Measurements from ENCODE around the gene MLEC.

Gene MLEC

GRCh38 chr12:120741476-120742421, 54.8 kb downstream of the MLEC start:
- ChIA-PET CTCF (interaction anchor here (1.0 kb wide), 1 partner anchor 20 kb away, joined by 3 read pairs; no protein-coding TSS in a partner anchor), POLR2A (no interaction called here)
- no peak for DNase-seq (ENCODE audit: extremely low spot score)
- TF ChIP-seq LEF1 (IDR thresholded peaks at IDR 0.05; ENCODE audit: borderline replicate concordance) (no peak), CTBP1 (IDR thresholded peaks at IDR 0.05; ENCODE audit: borderline replicate concordance) (no peak), SUZ12 (IDR thresholded peaks at IDR 0.05) (no peak), FOXA1 (IDR thresholded peaks at IDR 0.05) (no peak), ELF4 (IDR thresholded peaks at IDR 0.05) (no peak), FOXM1 (IDR thresholded peaks at IDR 0.05; ENCODE audit: borderline replicate concordance) (no peak), BHLHE40 (IDR thresholded peaks at IDR 0.05; ENCODE audit: borderline replicate concordance) (no peak), SP1 (IDR thresholded peaks at IDR 0.05) (no peak), TARDBP (IDR thresholded peaks at IDR 0.05) (no peak), L3MBTL2 (conservative IDR thresholded peaks at IDR 0.05) (no peak), FOXK2 (IDR thresholded peaks at IDR 0.05) (no peak), ZNF384 (IDR thresholded peaks at IDR 0.05) (no peak), NFRKB (IDR thresholded peaks at IDR 0.05) (no peak), ARNT (IDR thresholded peaks at IDR 0.05) (no peak), PKNOX1 (IDR thresholded peaks at IDR 0.05) (no peak), HDGF (IDR thresholded peaks at IDR 0.05; ENCODE audit: borderline replicate concordance) (no peak)

- TF ChIP-seq HDGF (IDR thresholded peaks at IDR 0.05; ENCODE audit: borderline replicate concordance) (no peak), FOXA1 (IDR thresholded peaks at IDR 0.05) (no peak), FOXK2 (IDR thresholded peaks at IDR 0.05) (no peak), L3MBTL2 (conservative IDR thresholded peaks at IDR 0.05) (no peak)
- POLR2A ChIA-PET = no interaction called here
- DNase-seq (ENCODE audit: extremely low spot score) = no peak
- CTCF ChIA-PET = interaction anchor here (0.5 kb wide), 1 partner anchor 360 kb away, joined by 4 read pairs; no protein-coding TSS in a partner anchor
These were observed 58.1 kb downstream of the MLEC start for GRCh38 chr12:120744922-120745493.

- DNase-seq (ENCODE audit: extremely low spot score) = no peak
- CTCF ChIA-PET = interaction anchor here (0.6 kb wide), 1 partner anchor 368 kb away, joined by 3 read pairs; no protein-coding TSS in a partner anchor
- TF ChIP-seq ZNF384 (IDR thresholded peaks at IDR 0.05) (peak; percentile 12; the same call in 1 of the 2 replicates), FOXA1 (IDR thresholded peaks at IDR 0.05) (no peak)
- POLR2A ChIA-PET = no interaction called here
These were observed 61.3 kb downstream of the MLEC start for GRCh38 chr12:120748242-120748641.

- ChIA-PET CTCF (interaction anchor here (0.6 kb wide), 2 partner anchors 222 to 248 kb away, joined by 3 to 4 read pairs; no protein-coding TSS in a partner anchor), POLR2A (no interaction called here)
- TF ChIP-seq CTBP1 (IDR thresholded peaks at IDR 0.05; ENCODE audit: borderline replicate concordance) = no peak
- no peak for TF ChIP-seq NFRKB (IDR thresholded peaks at IDR 0.05)
- DNase-seq (ENCODE audit: extremely low spot score) = no peak
These were observed 62.3 kb downstream of the MLEC start for GRCh38 chr12:120749256-120749655.

- no peak for TF ChIP-seq PKNOX1 (IDR thresholded peaks at IDR 0.05)
- TF ChIP-seq SUZ12 (IDR thresholded peaks at IDR 0.05) = no peak
- TF ChIP-seq ZNF384 (IDR thresholded peaks at IDR 0.05) = no peak
- no peak for TF ChIP-seq CTBP1 (IDR thresholded peaks at IDR 0.05; ENCODE audit: borderline replicate concordance)
- no peak for TF ChIP-seq FOXM1 (IDR thresholded peaks at IDR 0.05; ENCODE audit: borderline replicate concordance)
- no peak for TF ChIP-seq BHLHE40 (IDR thresholded peaks at IDR 0.05; ENCODE audit: borderline replicate concordance)
- TF ChIP-seq ELF4 (IDR thresholded peaks at IDR 0.05) = no peak
- no peak for TF ChIP-seq ARNT (IDR thresholded peaks at IDR 0.05)
- no peak for TF ChIP-seq FOXA1 (IDR thresholded peaks at IDR 0.05)
- no peak for TF ChIP-seq NFRKB (IDR thresholded peaks at IDR 0.05)
- no peak for TF ChIP-seq TARDBP (IDR thresholded peaks at IDR 0.05)
- no peak for TF ChIP-seq FOXK2 (IDR thresholded peaks at IDR 0.05)
- TF ChIP-seq SP1 (IDR thresholded peaks at IDR 0.05) = no peak
- no peak for TF ChIP-seq HDGF (IDR thresholded peaks at IDR 0.05; ENCODE audit: borderline replicate concordance)
- no peak for TF ChIP-seq L3MBTL2 (conservative IDR thresholded peaks at IDR 0.05)
- TF ChIP-seq LEF1 (IDR thresholded peaks at IDR 0.05; ENCODE audit: borderline replicate concordance) = no peak
- DNase-seq (ENCODE audit: extremely low spot score) = no peak
- CTCF ChIA-PET = interaction anchor here (0.8 kb wide), 1 partner anchor 221 kb away, joined by 3 read pairs; no protein-coding TSS in a partner anchor
These were observed 63.9 kb downstream of the MLEC start for GRCh38 chr12:120750806-120751205.

GRCh38 chr12:120751389-120751788, 64.4 kb downstream of the MLEC start:
- ChIA-PET CTCF (interaction anchor here (0.8 kb wide), 1 partner anchor 221 kb away, joined by 3 read pairs; no protein-coding TSS in a partner anchor), POLR2A (no interaction called here)
- DNase-seq (ENCODE audit: extremely low spot score) = no peak
- no peak for TF ChIP-seq CTBP1 (IDR thresholded peaks at IDR 0.05; ENCODE audit: borderline replicate concordance)
- no peak for TF ChIP-seq ELF4 (IDR thresholded peaks at IDR 0.05)
- no peak for TF ChIP-seq FOXM1 (IDR thresholded peaks at IDR 0.05; ENCODE audit: borderline replicate concordance)
- TF ChIP-seq NFRKB (IDR thresholded peaks at IDR 0.05) = no peak
- TF ChIP-seq TARDBP (IDR thresholded peaks at IDR 0.05) = no peak
- TF ChIP-seq ZNF384 (IDR thresholded peaks at IDR 0.05) = no peak
- TF ChIP-seq BHLHE40 (IDR thresholded peaks at IDR 0.05; ENCODE audit: borderline replicate concordance) = no peak

More at GRCh38 chr12:120750806-120751205, 63.9 kb downstream of the MLEC start:
- POLR2A ChIA-PET = no interaction called here

All from HEK293T (cell line).